SK-N-SH (cell line): ENCODE results near the gene MUC5B.

Experiments used
- CTCF ChIP-seq: fragments of 200-600 bp; sonication (generic); IDR thresholded peaks from 2 replicates; pipeline ENCODE4 v1.6.1; 2017; ENCODE audit warnings: antibody characterized with exemption, mild to moderate bottlenecking, moderate library complexity
- RCOR1 ChIP-seq: fragments of 150-350 bp; IDR thresholded peaks from 2 replicates; pipeline ENCODE4 v1.6.1; 2017; ENCODE audit warnings: antibody characterized with exemption, low read length

GRCh38 chr11:1257366-1257765, 34.5 kb downstream of the MUC5B start:
- TF ChIP-seq CTCF (no peak), RCOR1 (no peak)
